ENCODE measurements around the gene ALDH4A1.

ALDH4A1 gene

DNA sequence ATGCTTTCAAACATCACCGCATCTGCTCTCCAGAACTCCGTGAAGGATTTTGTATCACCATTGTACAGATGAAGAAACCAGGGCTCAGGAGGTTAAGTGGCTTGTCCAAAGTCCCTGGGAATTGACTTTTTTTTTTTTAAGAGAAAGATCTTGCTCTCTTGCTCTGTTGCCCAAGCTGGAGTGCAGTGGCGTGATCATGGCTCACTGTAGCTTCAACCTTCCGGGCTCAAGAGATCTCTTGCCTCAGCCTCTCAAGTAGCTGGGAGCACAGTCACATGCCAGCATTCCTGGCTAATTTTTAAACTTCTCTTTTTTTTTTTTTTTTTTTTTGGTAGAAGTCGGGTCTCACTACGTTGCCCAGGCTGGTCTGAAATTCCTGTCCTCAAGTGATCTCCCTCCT is 36.0 kb downstream of the ALDH4A1 start:
- no peak for DNase-seq (ENCODE audit: low read depth)
- TF ChIP-seq, protein P1, sequence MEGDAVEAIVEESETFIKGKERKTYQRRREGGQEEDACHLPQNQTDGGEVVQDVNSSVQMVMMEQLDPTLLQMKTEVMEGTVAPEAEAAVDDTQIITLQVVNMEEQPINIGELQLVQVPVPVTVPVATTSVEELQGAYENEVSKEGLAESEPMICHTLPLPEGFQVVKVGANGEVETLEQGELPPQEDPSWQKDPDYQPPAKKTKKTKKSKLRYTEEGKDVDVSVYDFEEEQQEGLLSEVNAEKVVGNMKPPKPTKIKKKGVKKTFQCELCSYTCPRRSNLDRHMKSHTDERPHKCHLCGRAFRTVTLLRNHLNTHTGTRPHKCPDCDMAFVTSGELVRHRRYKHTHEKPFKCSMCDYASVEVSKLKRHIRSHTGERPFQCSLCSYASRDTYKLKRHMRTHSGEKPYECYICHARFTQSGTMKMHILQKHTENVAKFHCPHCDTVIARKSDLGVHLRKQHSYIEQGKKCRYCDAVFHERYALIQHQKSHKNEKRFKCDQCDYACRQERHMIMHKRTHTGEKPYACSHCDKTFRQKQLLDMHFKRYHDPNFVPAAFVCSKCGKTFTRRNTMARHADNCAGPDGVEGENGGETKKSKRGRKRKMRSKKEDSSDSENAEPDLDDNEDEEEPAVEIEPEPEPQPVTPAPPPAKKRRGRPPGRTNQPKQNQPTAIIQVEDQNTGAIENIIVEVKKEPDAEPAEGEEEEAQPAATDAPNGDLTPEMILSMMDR (IDR thresholded peaks at IDR 0.05; ENCODE audit: low read depth, low read length, missing control alignments) = no peak
- no peak overlapping the region for H3K4me3 ChIP-seq (ENCODE audit: low read depth, low read length)

DNA sequence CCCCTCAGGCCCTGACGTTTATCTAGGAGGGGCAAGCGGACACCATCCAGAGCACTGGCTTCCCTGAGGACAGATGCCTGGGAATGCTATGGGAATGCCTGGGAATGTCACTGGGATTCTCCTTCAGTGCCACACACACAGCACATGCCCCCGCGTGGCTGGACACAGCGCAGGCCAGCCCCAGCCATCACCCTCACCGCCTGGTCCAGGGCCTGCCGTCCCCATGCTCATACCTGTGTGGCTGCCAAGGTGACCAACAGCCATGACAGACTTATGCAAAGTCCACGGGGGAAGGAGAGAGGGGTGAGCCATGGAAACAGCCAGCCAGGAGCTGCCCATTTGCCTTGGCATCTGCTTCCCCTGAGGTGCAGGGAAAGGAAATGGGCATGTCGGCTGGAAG is 37.2 kb downstream of the ALDH4A1 start:
- TF ChIP-seq, protein P1 (IDR thresholded peaks at IDR 0.05; ENCODE audit: low read depth, low read length, missing control alignments) = no peak
- DNase-seq (ENCODE audit: low read depth) = no peak

DNA sequence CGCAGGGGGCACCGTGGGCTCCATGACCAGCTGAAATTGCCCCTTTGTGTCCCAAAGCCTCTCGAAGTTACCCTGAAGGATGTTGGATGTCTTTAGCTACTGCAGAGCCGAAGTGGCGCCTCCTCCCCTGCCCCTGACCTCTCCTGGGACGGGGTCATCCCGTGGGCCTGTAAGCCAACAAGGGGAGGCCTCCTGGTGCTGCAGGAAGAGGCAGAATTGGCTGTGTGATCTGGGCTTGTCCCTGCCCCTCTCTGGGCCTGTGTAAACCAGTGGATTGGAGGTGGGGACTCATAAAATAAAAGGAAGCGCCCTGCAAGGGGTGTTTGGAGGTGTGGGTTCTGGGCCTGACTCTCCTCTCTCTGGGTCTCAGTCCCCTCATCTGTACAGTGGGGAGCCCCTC is 40.8 kb downstream of the ALDH4A1 start:
- no peak overlapping the region for H3K4me3 ChIP-seq (ENCODE audit: low read depth, low read length)
- TF ChIP-seq, protein P1 (IDR thresholded peaks at IDR 0.05; ENCODE audit: low read depth, low read length, missing control alignments) = no peak
- no peak for DNase-seq (ENCODE audit: low read depth)

More for the DNA sequence above, 37.2 kb downstream of the ALDH4A1 start:
- H3K4me3 ChIP-seq (ENCODE audit: low read depth, low read length) = no peak overlapping the region

DNA sequence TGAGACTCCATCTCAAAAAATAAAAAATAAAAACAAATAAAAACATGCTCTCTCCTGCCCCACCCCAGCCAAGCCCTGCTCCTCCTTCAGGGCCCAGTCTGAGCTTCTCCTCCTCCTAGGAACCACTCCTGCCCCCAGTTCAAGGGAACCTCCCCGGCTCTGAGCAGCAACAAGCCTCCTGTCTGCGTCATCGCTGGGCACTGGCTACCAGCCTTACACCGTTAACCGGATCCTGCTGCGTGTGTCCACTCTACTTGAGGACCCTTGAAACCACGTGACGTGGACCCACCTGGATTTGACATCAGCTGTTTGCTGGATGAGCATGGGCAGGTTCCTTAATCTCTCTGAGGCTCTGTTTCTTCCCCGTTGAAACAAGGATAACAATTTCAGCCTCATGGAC is 41.3 kb downstream of the ALDH4A1 start:
- H3K4me3 ChIP-seq (ENCODE audit: low read depth, low read length) = no peak overlapping the region
- DNase-seq (ENCODE audit: low read depth) = no peak
- TF ChIP-seq, protein P1 (IDR thresholded peaks at IDR 0.05; ENCODE audit: low read depth, low read length, missing control alignments) = no peak

DNA sequence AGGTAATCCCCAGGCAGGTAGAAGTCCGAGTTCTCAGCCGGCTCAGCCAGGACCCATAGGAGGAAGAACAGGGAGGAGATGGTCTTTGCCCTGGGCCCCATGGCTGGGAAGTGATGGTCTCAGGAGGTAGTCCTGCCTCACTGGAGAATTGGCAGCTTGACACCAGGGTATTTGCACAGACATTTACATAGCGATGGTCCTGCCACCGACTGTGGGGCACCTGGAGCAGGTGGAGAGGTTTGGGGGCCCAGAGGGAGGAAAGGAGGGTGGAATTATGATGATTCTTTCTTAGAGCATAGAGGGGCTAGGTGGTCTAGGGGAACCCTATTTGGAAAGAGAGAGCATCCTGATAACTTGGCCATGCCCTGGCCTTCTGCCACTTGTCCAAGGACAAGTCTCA is 42.8 kb downstream of the ALDH4A1 start, which contains the start of gene TAS1R2:
Gene TAS1R2 (minus strand): TSS at position 101 of the 400 bp plus-strand sequence. CDS start 0 bp downstream, at position 101.
- DNase-seq (ENCODE audit: low read depth) = no peak
- TF ChIP-seq, protein P1 (IDR thresholded peaks at IDR 0.05; ENCODE audit: low read depth, low read length, missing control alignments) = no peak
- H3K4me3 ChIP-seq (ENCODE audit: low read depth, low read length) = no peak within 1 kb of the TSS

DNA sequence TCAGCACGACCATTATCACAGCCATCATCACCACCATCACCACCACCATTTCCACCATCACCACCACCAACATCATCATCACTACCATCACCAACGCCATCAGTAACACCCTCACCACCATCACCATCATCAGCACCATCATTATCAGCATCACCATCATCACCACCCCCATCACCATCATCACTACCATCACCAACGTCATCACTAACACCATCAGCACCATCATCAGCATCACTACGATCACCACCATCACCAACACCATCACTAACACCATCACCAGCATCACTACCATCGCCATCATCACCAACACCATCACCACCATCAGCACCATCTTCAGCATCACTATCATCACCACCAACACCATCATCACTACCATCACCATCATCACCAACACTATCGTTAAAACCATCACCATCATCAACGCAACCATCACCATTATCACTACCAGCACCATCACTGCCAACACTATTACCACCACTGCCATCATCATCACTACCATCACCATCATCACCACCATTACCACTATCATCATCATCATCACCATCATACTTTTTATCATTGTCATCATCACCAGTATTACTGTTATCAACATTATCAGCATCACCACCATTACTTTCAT is 44.2 kb downstream of the ALDH4A1 start:
- TF ChIP-seq, protein P1 (IDR thresholded peaks at IDR 0.05; ENCODE audit: low read depth, low read length, missing control alignments) = no peak
- H3K4me3 ChIP-seq (ENCODE audit: low read depth, low read length) = no peak overlapping the region
- DNase-seq (ENCODE audit: low read depth) = no peak

DNA sequence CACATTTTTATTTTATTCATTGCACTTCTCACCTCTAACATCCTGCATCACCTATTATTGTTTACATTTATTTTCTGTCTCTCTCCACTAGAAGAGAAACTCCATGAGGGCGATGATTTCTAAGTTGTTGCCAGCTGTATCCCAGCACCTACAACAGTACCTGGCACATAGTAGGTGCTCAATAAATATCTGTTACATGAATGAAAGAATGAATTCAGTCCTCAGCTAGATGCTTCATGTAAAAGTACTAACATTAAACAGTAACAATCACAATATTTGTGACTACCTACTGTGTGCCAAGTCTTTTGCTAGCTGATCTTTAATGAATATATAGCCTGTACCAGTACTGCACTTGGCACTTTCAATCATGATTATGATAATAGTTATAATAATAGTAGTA is 45.9 kb downstream of the ALDH4A1 start:
- H3K4me3 ChIP-seq (ENCODE audit: low read depth, low read length) = no peak overlapping the region
- TF ChIP-seq, protein P1 (IDR thresholded peaks at IDR 0.05; ENCODE audit: low read depth, low read length, missing control alignments) = no peak
- no peak for DNase-seq (ENCODE audit: low read depth)

Data from GM12864 (cell line).